Endothelial cell of umbilical vein (primary cell): ENCODE results near the gene VPS35L.

Source experiments
- CTCF ChIP-seq, 2 donors: IDR thresholded peaks; 1 replicate in 1 of 2; 2 replicates in 1 of 2; pipeline ENCODE4 v1.5.1; 2011; ENCODE audit warnings: low read length in 2 of 2, mild to moderate bottlenecking in 2 of 2, moderate library complexity in 2 of 2, control low read depth in 1 of 2, inconsistent platforms in 1 of 2, low read depth in 1 of 2; ENCODE audit not compliant: insufficient read depth in 1 of 2; ENCODE audit errors: extremely low read depth in 1 of 2
- EZH2 ChIP-seq: IDR thresholded peaks from 2 replicates; pipeline ENCODE4 v1.6.1; 2012; ENCODE audit warnings: borderline replicate concordance, low read depth, mild to moderate bottlenecking, moderate library complexity, low read length, inconsistent platforms; ENCODE audit not compliant: severe bottlenecking
- JUN ChIP-seq: IDR thresholded peaks from 2 replicates; pipeline ENCODE4 v1.6.1; 2011; ENCODE audit warnings: borderline replicate concordance, low read depth; ENCODE audit not compliant: insufficient read length, insufficient read depth
- POLR2A ChIP-seq: IDR thresholded peaks from 2 replicates; pipeline ENCODE4 v1.6.1; 2012; ENCODE audit warnings: low read depth, mild to moderate bottlenecking, control low read depth, low read length
- POLR2AphosphoS5 ChIP-seq: IDR thresholded peaks from 2 replicates; pipeline ENCODE4 v1.6.1; 2012; ENCODE audit warnings: low read depth, mild to moderate bottlenecking, control low read depth, low read length, moderate library complexity; ENCODE audit not compliant: insufficient read depth

GRCh38 chr16:19743816-19744159 is 188.3 kb downstream of the VPS35L start:
- no peak for TF ChIP-seq CTCF (IDR thresholded peaks at IDR 0.05; ENCODE audit: extremely low read depth in 1 of 2, insufficient read depth in 1 of 2, low read depth in 1 of 2, low read length in 2 of 2)
- TF ChIP-seq POLR2AphosphoS5, result no peak
- TF ChIP-seq POLR2A, result no peak
- TF ChIP-seq JUN, result no peak
- TF ChIP-seq EZH2, result no peak
